Lower leg skin (tissue), 4 donors: ENCODE results near the gene ABI3. TPM values are rescaled to one million over a fixed set of nuclear protein-coding genes. Genes with fewer than 3 reads are reported as not detected.

Source experiments
- DNase-seq, 2 donors: peaks; one replicate each; pipeline ENCODE4 v3.0.0-alpha.2; 2019; ENCODE audit warnings: low spot score in 2 of 2
- H3K4me3 ChIP-seq: fragments of 200-600 bp; sonication (generic); 2 replicates; pipeline ENCODE4 v1.5.1; 2017; ENCODE audit warnings: mild to moderate bottlenecking, low read depth; ENCODE audit not compliant: poor library complexity, severe bottlenecking
- POLR2A ChIP-seq, 2 donors: fragments of 450-650 bp; IDR thresholded peaks; one replicate each; pipeline ENCODE4 v1.6.1; 2016 to 2017; ENCODE audit warnings: antibody characterized with exemption in 2 of 2, mild to moderate bottlenecking in 1 of 2, moderate library complexity in 1 of 2
- WGBS, 2 donors: methylation state at CpG; one replicate each; pipeline ENCODE4 v1.1.5; 2018; 5-methylcytosine and 5-hydroxymethylcytosine counted together
- intact Hi-C: fragments of 100-400 bp; cut with DNase I; formaldehyde crosslinking; loops from one replicate; pipeline ENCODE4 v1.15.0; 2023; ENCODE audit warnings: low total_unique reads
- total RNA-seq, 4 donors: library from RNA; depleted of rRNA; stranded (reverse); fragments of >200 nt; gene quantifications; one replicate each; pipeline ENCODE4 v1.1.0, GENCODE V29; 2016
- TF ChIP-seq, protein P1 (sequence below), 3 donors: fragments of 450-650 bp; IDR thresholded peaks; one replicate each; pipeline ENCODE4 v1.5.1; 2016; ENCODE audit warnings: antibody characterized with exemption in 3 of 3, mild to moderate bottlenecking in 3 of 3, moderate library complexity in 2 of 3

Gene ABI3
- total RNA-seq, 4 donors from 2014 or later: 1.6 to 5.4 (median 4.7) TPM

DNA sequence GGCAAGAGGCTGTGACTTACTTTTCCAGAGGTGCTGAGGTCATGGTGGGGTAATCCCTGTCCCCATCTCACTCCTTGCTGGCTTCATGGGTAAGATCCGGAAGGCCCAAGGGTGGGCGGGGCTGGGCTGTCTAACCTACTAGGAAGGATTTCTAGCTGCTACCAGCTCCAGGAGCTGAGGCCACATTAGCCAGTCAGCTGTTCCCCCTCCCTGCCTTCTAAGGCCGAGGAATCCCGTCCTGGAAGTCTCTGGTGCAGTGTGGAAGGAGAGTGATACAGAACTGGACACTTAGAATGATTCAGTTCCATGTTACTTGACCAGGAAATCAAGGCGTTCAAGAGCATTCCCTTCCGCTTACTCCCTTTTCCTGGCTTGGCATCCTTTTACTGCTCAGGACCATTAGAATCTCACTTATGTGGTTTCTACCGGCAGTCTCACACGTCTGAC lies 9.0 kb upstream of the ABI3 start:
- H3K4me3 ChIP-seq: no peak overlapping the region
- 77 to 79% methylated on average over 8 of the region's 8 CpGs for WGBS, 2 donors
- TF ChIP-seq, protein P1, sequence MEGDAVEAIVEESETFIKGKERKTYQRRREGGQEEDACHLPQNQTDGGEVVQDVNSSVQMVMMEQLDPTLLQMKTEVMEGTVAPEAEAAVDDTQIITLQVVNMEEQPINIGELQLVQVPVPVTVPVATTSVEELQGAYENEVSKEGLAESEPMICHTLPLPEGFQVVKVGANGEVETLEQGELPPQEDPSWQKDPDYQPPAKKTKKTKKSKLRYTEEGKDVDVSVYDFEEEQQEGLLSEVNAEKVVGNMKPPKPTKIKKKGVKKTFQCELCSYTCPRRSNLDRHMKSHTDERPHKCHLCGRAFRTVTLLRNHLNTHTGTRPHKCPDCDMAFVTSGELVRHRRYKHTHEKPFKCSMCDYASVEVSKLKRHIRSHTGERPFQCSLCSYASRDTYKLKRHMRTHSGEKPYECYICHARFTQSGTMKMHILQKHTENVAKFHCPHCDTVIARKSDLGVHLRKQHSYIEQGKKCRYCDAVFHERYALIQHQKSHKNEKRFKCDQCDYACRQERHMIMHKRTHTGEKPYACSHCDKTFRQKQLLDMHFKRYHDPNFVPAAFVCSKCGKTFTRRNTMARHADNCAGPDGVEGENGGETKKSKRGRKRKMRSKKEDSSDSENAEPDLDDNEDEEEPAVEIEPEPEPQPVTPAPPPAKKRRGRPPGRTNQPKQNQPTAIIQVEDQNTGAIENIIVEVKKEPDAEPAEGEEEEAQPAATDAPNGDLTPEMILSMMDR (IDR thresholded peaks at IDR 0.05): no peak
- TF ChIP-seq POLR2A (IDR thresholded peaks at IDR 0.05): no peak
- DNase-seq: no peak
- intact Hi-C loops: no loop called here

GRCh38 chr17:49203796-49204195 lies 6.7 kb upstream of the ABI3 start:
- TF ChIP-seq, protein P1 (IDR thresholded peaks at IDR 0.05): no peak
- TF ChIP-seq POLR2A (IDR thresholded peaks at IDR 0.05): no peak
- intact Hi-C loops: no loop called here
- WGBS, 2 donors: 81 to 84% methylated on average over 2 of the region's 2 CpGs
- DNase-seq: no peak
- no peak overlapping the region for H3K4me3 ChIP-seq

DNA sequence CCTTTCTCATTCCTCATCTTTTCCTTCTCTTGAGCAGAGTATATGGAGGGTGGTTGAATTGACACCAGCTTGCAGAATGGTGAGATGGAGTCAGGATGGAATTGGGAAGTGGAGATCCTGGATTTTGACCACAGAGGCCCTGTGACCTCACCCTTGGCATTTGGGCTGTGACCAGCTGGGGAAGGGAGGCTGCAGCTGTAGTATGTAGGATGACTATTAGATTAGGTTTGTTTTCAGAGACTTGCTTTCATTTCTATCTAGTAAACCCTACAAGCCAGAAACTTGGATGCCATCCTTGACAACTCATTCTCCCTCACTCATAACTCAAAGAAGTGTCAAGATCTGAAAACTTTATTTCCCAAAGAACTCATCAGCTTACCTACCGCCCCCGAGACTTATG lies 6.0 kb upstream of the ABI3 start:
- no peak overlapping the region for H3K4me3 ChIP-seq
- 100% methylated on average over 2 of the region's 2 CpGs for WGBS, 2 donors
- no peak for DNase-seq
- intact Hi-C loops: no loop called here
- TF ChIP-seq, protein P1 (IDR thresholded peaks at IDR 0.05): no peak
- TF ChIP-seq POLR2A (IDR thresholded peaks at IDR 0.05): no peak

- TF ChIP-seq, protein P1 (IDR thresholded peaks at IDR 0.05): no peak
- TF ChIP-seq POLR2A (IDR thresholded peaks at IDR 0.05): no peak
- no peak overlapping the region for H3K4me3 ChIP-seq
- no peak for DNase-seq
- intact Hi-C loops: no loop called here
- WGBS, 2 donors: 89 to 91% methylated on average over 10 of the region's 10 CpGs
Measured at GRCh38 chr17:49209061-49209571, 1.4 kb upstream of the ABI3 start.

DNA sequence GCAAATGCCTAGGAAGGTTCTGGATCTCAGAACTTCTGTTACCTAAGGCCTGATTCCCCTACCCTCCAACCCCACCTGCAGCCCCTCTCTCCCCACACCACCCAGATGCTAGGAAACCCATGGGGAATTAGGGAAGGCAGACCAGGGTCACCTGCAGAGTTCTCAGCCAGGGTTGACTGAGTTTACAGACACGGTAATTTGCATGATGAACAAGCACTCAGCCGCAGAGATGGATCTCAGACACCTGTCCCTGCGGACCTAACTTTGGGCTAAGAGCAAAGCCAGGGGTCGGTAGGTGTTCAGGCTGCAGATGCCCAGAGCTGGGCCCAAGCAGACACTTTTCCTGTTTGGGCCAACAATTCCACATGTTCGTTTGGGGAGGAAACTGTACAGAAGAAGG lies 2.9 kb downstream of the ABI3 start:
- WGBS, 2 donors: 71 to 76% methylated on average over 5 of the region's 5 CpGs
- H3K4me3 ChIP-seq: no peak overlapping the region
- TF ChIP-seq POLR2A (IDR thresholded peaks at IDR 0.05): no peak
- TF ChIP-seq, protein P1 (IDR thresholded peaks at IDR 0.05): no peak

GRCh38 chr17:49213847-49214246 lies 3.3 kb downstream of the ABI3 start:
- DNase-seq: no peak
- WGBS, 2 donors: 87 to 100% methylated on average over 2 of the region's 2 CpGs
- no peak overlapping the region for H3K4me3 ChIP-seq
- intact Hi-C loops: no loop called here
- TF ChIP-seq POLR2A (IDR thresholded peaks at IDR 0.05): no peak
- TF ChIP-seq, protein P1 (IDR thresholded peaks at IDR 0.05): no peak

More for the DNA sequence above, 2.9 kb downstream of the ABI3 start:
- DNase-seq: no peak
- intact Hi-C loops: no loop called here
